Loucy (cell line): ENCODE results near the gene CCDC38.

Experiments
- H2AFZ ChIP-seq: fragments of 200-600 bp; sonication (generic); 2 replicates; pipeline ENCODE4 v1.6.0; 2016; ENCODE audit warnings: antibody characterized with exemption, mild to moderate bottlenecking, low read length, moderate library complexity
- H3F3A ChIP-seq: fragments of 200-600 bp; 2 replicates; pipeline ENCODE4 v1.6.0; 2016; ENCODE audit warnings: antibody characterized with exemption, low read depth, mild to moderate bottlenecking
- H3K27me3 ChIP-seq: fragments of 200-600 bp; sonication (generic); 2 replicates; pipeline ENCODE4 v1.6.1; 2014; ENCODE audit warnings: low read length, mild to moderate bottlenecking; ENCODE audit not compliant: insufficient read depth, poor library complexity, severe bottlenecking
- H3K36me3 ChIP-seq: fragments of 200-600 bp; sonication (generic); 2 replicates; pipeline ENCODE4 v1.6.1; 2016; ENCODE audit warnings: low read length; ENCODE audit not compliant: insufficient read depth
- H3K4me1 ChIP-seq: fragments of 200-600 bp; sonication (generic); 2 replicates; pipeline ENCODE4 v1.5.1; 2014; ENCODE audit warnings: low read length, mild to moderate bottlenecking; ENCODE audit not compliant: insufficient read depth, poor library complexity, severe bottlenecking
- H3K4me2 ChIP-seq: fragments of 200-600 bp; sonication (generic); 2 replicates; pipeline ENCODE4 v1.6.0; 2014; ENCODE audit warnings: antibody characterized with exemption, low read length, low read depth, mild to moderate bottlenecking; ENCODE audit not compliant: poor library complexity, severe bottlenecking
- H3K4me3 ChIP-seq: fragments of 200-600 bp; sonication (generic); 2 replicates; pipeline ENCODE4 v1.5.1; 2014; ENCODE audit warnings: low read length, mild to moderate bottlenecking, mixed read lengths; ENCODE audit not compliant: poor library complexity, severe bottlenecking
- H3K79me2 ChIP-seq: fragments of 200-600 bp; sonication (generic); 2 replicates; pipeline ENCODE4 v1.6.1; 2014; ENCODE audit warnings: low read length; ENCODE audit not compliant: insufficient read depth
- H3K9ac ChIP-seq: fragments of 200-600 bp; sonication (generic); 2 replicates; pipeline ENCODE4 v1.6.0; 2014; ENCODE audit warnings: mild to moderate bottlenecking, low read depth, low read length, moderate library complexity; ENCODE audit not compliant: poor library complexity, severe bottlenecking
- H3K9me2 ChIP-seq: fragments of 200-600 bp; sonication (generic); replicated peaks from 2 replicates; pipeline ENCODE4 v1.6.1; 2016; ENCODE audit warnings: low read depth, low read length, mixed read lengths
- H3K9me3 ChIP-seq: fragments of 200-600 bp; sonication (generic); 2 replicates; pipeline ENCODE4 v1.6.1; 2014; ENCODE audit warnings: mild to moderate bottlenecking, antibody characterized with exemption, low read length, low read depth; ENCODE audit not compliant: insufficient read depth
- H4K20me1 ChIP-seq: fragments of 200-600 bp; sonication (generic); 2 replicates; pipeline ENCODE4 v1.6.0; 2014; ENCODE audit warnings: antibody characterized with exemption, low read length, mild to moderate bottlenecking; ENCODE audit not compliant: insufficient read depth, poor library complexity, severe bottlenecking
- CTCF ChIP-seq: fragments of 200-600 bp; sonication (generic); conservative IDR thresholded peaks from 2 replicates; pipeline ENCODE4 v1.5.1; 2014; ENCODE audit warnings: mild to moderate bottlenecking, antibody characterized with exemption, low read length
- EZH2phosphoT487 ChIP-seq: fragments of 200-600 bp; IDR thresholded peaks from 2 replicates; pipeline ENCODE4 v1.6.1; 2018; ENCODE audit warnings: antibody characterized with exemption, mild to moderate bottlenecking, moderate library complexity, borderline replicate concordance

CCDC38 gene

GRCh38 chr12:95944108-95944704, 1.8 kb upstream of the CCDC38 start:
- peak overlapping the region; percentile 70 for H3K4me2 ChIP-seq
- H3K9me3 ChIP-seq = no peaks in the 10 kb centered on the region
- TF ChIP-seq EZH2phosphoT487 = no peak
- no peak for TF ChIP-seq CTCF
- no peaks in the 10 kb centered on the region for H4K20me1 ChIP-seq
- H3K27me3 ChIP-seq = no peaks in the 10 kb centered on the region
- no peaks in the 10 kb centered on the region for H3F3A ChIP-seq
- H2AFZ ChIP-seq = no peak overlapping the region
- peak overlapping the region; percentile 91 for H3K4me3 ChIP-seq
- no peaks in the 10 kb centered on the region for H3K79me2 ChIP-seq
- H3K9me2 ChIP-seq = no peaks in the 10 kb centered on the region
- no peaks in the 10 kb centered on the region for H3K36me3 ChIP-seq
- H3K9ac ChIP-seq = no peak overlapping the region
- no peaks in the 10 kb centered on the region for H3K4me1 ChIP-seq

- TF ChIP-seq CTCF (0 out of 2 replicates have a peak, but pooled peaks have one; percentile 23), EZH2phosphoT487 (no peak)
These were observed 972 bp upstream of the CCDC38 start, which contains the start of gene AMDHD1 for GRCh38 chr12:95943330-95943842. AMDHD1 (plus strand) TSS chr12:95943331; CDS start chr12:95943399, 68 bp downstream.

GRCh38 chr12:95942101-95942523, 302 bp downstream of the CCDC38 start:
- Histone ChIP-seq H3K27me3 (no peaks in the 10 kb centered on the region), H2AFZ (peak overlapping the region; percentile 98), H3K9me3 (no peaks in the 10 kb centered on the region), H3K4me3 (peak overlapping the region; percentile 91), H3K9ac (peak overlapping the region; percentile 81), H3K36me3 (no peaks in the 10 kb centered on the region), H3K9me2 (no peaks in the 10 kb centered on the region), H4K20me1 (no peaks in the 10 kb centered on the region), H3K79me2 (no peaks in the 10 kb centered on the region), H3K4me1 (no peaks in the 10 kb centered on the region), H3K4me2 (peak overlapping the region; percentile 70), H3F3A (no peaks in the 10 kb centered on the region)
- no peak for TF ChIP-seq CTCF
- no peak for TF ChIP-seq EZH2phosphoT487

More at GRCh38 chr12:95943330-95943842, 972 bp upstream of the CCDC38 start, which contains the start of gene AMDHD1:
- no peaks in the 10 kb centered on the region for H3F3A ChIP-seq
- no peaks in the 10 kb centered on the region for H3K9me3 ChIP-seq
- no peaks in the 10 kb centered on the region for H3K36me3 ChIP-seq
- no peaks in the 10 kb centered on the region for H3K4me1 ChIP-seq
- H3K9ac ChIP-seq = peak within 1 kb of the TSS; percentile 81
- peak within 1 kb of the TSS; percentile 98 for H2AFZ ChIP-seq
- no peaks in the 10 kb centered on the region for H4K20me1 ChIP-seq
- peak within 1 kb of the TSS; percentile 91 for H3K4me3 ChIP-seq
- peak within 1 kb of the TSS; percentile 70 for H3K4me2 ChIP-seq
- no peaks in the 10 kb centered on the region for H3K79me2 ChIP-seq
- no peaks in the 10 kb centered on the region for H3K9me2 ChIP-seq
- no peaks in the 10 kb centered on the region for H3K27me3 ChIP-seq
